WTC11 (cell line): ENCODE data around the gene MYF6. TPM values are rescaled to one million over a fixed set of nuclear protein-coding genes. Genes with fewer than 3 reads are reported as not detected.

Source experiments
- ATAC-seq: fragments of 200-7000 bp; cut with Tn5 transposase; 2 replicates; pipeline ENCODE4 v1.10.0; 2021; ENCODE audit warnings: mild to moderate bottlenecking, moderate library complexity
- CTCF ChIA-PET: fragments of 300-600 bp; sonication (Branson Sonifier 250); formaldehyde crosslinking; loops from one replicate; lab custom pipeline; 2021; ENCODE audit warnings: antibody characterized with exemption; lab: Charles Lee
- POLR2A ChIA-PET: fragments of 350-600 bp; sonication (Branson Sonifier 250); formaldehyde crosslinking; loops from one replicate; lab custom pipeline; 2021; ENCODE audit warnings: antibody characterized with exemption; lab: Charles Lee
- DNase-seq: peaks from one replicate; pipeline ENCODE4 v3.0.0; 2021; ENCODE audit warnings: low spot score
- H3K27ac Mint-ChIP-seq: 2 replicates; pipeline ENCODE4 v1.8.0; 2021; ENCODE audit warnings: mixed read lengths
- H3K27me3 Mint-ChIP-seq: 2 replicates; pipeline ENCODE4 v1.8.0; 2021; ENCODE audit warnings: low read depth, mild to moderate bottlenecking, moderate library complexity, mixed read lengths
- H3K36me3 Mint-ChIP-seq: 2 replicates; pipeline ENCODE4 v1.8.0; 2021; ENCODE audit warnings: mixed read lengths
- H3K4me1 Mint-ChIP-seq: 2 replicates; pipeline ENCODE4 v1.8.0; 2022; ENCODE audit warnings: mixed read lengths
- H3K4me3 Mint-ChIP-seq: 2 replicates; pipeline ENCODE4 v1.8.0; 2021; ENCODE audit warnings: mild to moderate bottlenecking, moderate library complexity, mixed read lengths
- H3K9me3 Mint-ChIP-seq: 2 replicates; pipeline ENCODE4 v1.8.0; 2021; ENCODE audit warnings: mixed read lengths
- CREM ChIP-seq: sonication (generic); formaldehyde crosslinking; IDR thresholded peaks from 2 replicates; pipeline ENCODE4 v1.8.1; 2022; ENCODE audit warnings: mild to moderate bottlenecking, missing genetic modification reagents, moderate library complexity
- GABPB1 ChIP-seq: sonication (generic); formaldehyde crosslinking; IDR thresholded peaks from 2 replicates; pipeline ENCODE4 v1.8.1; 2023; ENCODE audit warnings: mild to moderate bottlenecking, missing genetic modification reagents
- JAZF1 ChIP-seq: fragments of 250-450 bp; sonication (Bioruptor Pico); IDR thresholded peaks from 2 replicates; pipeline ENCODE4 v1.9.0; 2021; ENCODE audit warnings: moderate library complexity, mild to moderate bottlenecking, inconsistent platforms
- KAT7 ChIP-seq: sonication (generic); formaldehyde crosslinking; IDR thresholded peaks from 2 replicates; pipeline ENCODE4 v1.8.1; 2023; ENCODE audit warnings: missing genetic modification reagents, mild to moderate bottlenecking, borderline replicate concordance
- MAX ChIP-seq: sonication (generic); formaldehyde crosslinking; IDR thresholded peaks from 2 replicates; pipeline ENCODE4 v1.8.0; 2022; ENCODE audit warnings: mild to moderate bottlenecking, missing genetic modification reagents
- OVOL2 ChIP-seq: fragments of 250-450 bp; sonication (Bioruptor Pico); IDR thresholded peaks from 2 replicates; pipeline ENCODE4 v1.9.0; 2021; ENCODE audit warnings: mild to moderate bottlenecking, borderline replicate concordance
- PREB ChIP-seq: sonication (generic); formaldehyde crosslinking; IDR thresholded peaks from 2 replicates; pipeline ENCODE4 v1.8.1; 2022; ENCODE audit warnings: mild to moderate bottlenecking, missing genetic modification reagents, moderate library complexity, borderline replicate concordance
- SMAD4 ChIP-seq: sonication (generic); formaldehyde crosslinking; IDR thresholded peaks from 2 replicates; pipeline ENCODE4 v1.8.0; 2022; ENCODE audit warnings: mild to moderate bottlenecking, missing genetic modification reagents
- ZBTB21 ChIP-seq: sonication (generic); formaldehyde crosslinking; IDR thresholded peaks from 2 replicates; pipeline ENCODE4 v1.8.1; 2023; ENCODE audit warnings: mild to moderate bottlenecking, missing genetic modification reagents, borderline replicate concordance
- ZNF121 ChIP-seq: sonication (generic); formaldehyde crosslinking; IDR thresholded peaks from 2 replicates; pipeline ENCODE4 v1.8.0; 2023; ENCODE audit warnings: missing genetic modification reagents
- ZNF281 ChIP-seq: sonication (generic); formaldehyde crosslinking; IDR thresholded peaks from 2 replicates; pipeline ENCODE4 v1.8.0; 2023; ENCODE audit warnings: mild to moderate bottlenecking, missing genetic modification reagents
- total RNA-seq: library from RNA; stranded (reverse); gene quantifications from 3 replicates; pipeline ENCODE4 v1.2.3, GENCODE V29; 2021
- TF ChIP-seq, protein P1 (sequence below): sonication (generic); formaldehyde crosslinking; IDR thresholded peaks from 2 replicates; pipeline ENCODE4 v1.8.1; 2022; ENCODE audit warnings: mild to moderate bottlenecking, moderate library complexity, missing genetic modification reagents
- TF ChIP-seq, protein P2 (sequence below): sonication (generic); formaldehyde crosslinking; conservative IDR thresholded peaks from 2 replicates; pipeline ENCODE4 v1.8.1; 2023; ENCODE audit warnings: mild to moderate bottlenecking, low read depth, missing genetic modification reagents, moderate library complexity

MYF6 gene
- total RNA-seq, 1 experiment from 2014 or later, result 0.15 TPM

GRCh38 chr12:80749456-80749855 lies 42.0 kb downstream of the MYF6 start:
- CTCF ChIA-PET, result no interaction called here
- TF ChIP-seq, protein P1, sequence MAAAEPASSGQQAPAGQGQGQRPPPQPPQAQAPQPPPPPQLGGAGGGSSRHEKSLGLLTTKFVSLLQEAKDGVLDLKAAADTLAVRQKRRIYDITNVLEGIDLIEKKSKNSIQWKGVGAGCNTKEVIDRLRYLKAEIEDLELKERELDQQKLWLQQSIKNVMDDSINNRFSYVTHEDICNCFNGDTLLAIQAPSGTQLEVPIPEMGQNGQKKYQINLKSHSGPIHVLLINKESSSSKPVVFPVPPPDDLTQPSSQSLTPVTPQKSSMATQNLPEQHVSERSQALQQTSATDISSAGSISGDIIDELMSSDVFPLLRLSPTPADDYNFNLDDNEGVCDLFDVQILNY, result no peak
- no peak for TF ChIP-seq MAX (CRISPR knock-in tag)
- Mint-ChIP-seq H3K36me3 (no peaks in the 10 kb centered on the region), H3K9me3 (no peaks in the 10 kb centered on the region), H3K4me1 (no peaks in the 10 kb centered on the region), H3K27ac (no peak overlapping the region), H3K27me3 (no peaks in the 10 kb centered on the region), H3K4me3 (no peak overlapping the region)
- POLR2A ChIA-PET, result no interaction called here
- no peak for DNase-seq
- no peak for ATAC-seq

GRCh38 chr12:80752464-80752863 lies 45.0 kb downstream of the MYF6 start:
- Mint-ChIP-seq H3K9me3 (no peaks in the 10 kb centered on the region), H3K36me3 (no peaks in the 10 kb centered on the region), H3K4me1 (no peaks in the 10 kb centered on the region), H3K27ac (no peak overlapping the region), H3K27me3 (no peaks in the 10 kb centered on the region), H3K4me3 (no peak overlapping the region)
- ChIA-PET POLR2A (no interaction called here), CTCF (no interaction called here)
- ATAC-seq (no peak), DNase-seq (no peak)
- no peak for TF ChIP-seq ZBTB21
- TF ChIP-seq ZNF121 (CRISPR knock-in tag), result no peak
- no peak for TF ChIP-seq SMAD4 (CRISPR knock-in tag)
- no peak for TF ChIP-seq JAZF1 (CRISPR knock-in tag)

DNA sequence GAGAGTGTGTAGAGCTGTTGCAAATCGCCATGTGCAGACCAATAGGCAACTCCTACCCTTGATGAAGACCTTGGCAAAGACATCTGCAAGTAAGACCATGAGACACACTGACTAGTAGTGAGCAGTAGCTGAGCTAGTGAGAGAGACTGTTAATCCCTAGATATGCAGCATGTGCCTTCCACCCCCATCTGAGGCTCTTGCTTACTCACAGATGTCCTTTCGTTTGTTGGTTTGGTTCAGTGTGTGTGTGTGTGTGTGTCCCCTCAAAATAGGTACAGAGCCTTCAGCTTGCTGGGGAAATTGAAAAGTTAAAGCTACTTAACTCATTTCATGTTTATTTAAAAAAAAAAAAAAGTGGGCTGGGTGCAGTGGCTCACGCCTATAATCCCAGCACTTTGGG lies 46.8 kb downstream of the MYF6 start:
- Mint-ChIP-seq H3K27me3 (no peaks in the 10 kb centered on the region), H3K9me3 (no peaks in the 10 kb centered on the region), H3K4me1 (no peaks in the 10 kb centered on the region), H3K4me3 (no peak overlapping the region), H3K36me3 (no peaks in the 10 kb centered on the region), H3K27ac (no peak overlapping the region)
- CTCF ChIA-PET, result interaction anchor here (1.4 kb wide), 1 partner anchor 121 kb away, joined by 4 read pairs; no protein-coding TSS in a partner anchor
- DNase-seq (no peak), ATAC-seq (no peak)
- no peak for TF ChIP-seq PREB (CRISPR knock-in tag)
- TF ChIP-seq KAT7 (CRISPR knock-in tag), result no peak
- no peak for TF ChIP-seq OVOL2 (CRISPR knock-in tag)
- POLR2A ChIA-PET, result no interaction called here

- Mint-ChIP-seq H3K4me3 (no peak overlapping the region), H3K27me3 (no peaks in the 10 kb centered on the region), H3K4me1 (peaks cover 17% of the 10 kb centered on the region), H3K9me3 (no peaks in the 10 kb centered on the region), H3K36me3 (no peaks in the 10 kb centered on the region), H3K27ac (no peak overlapping the region)
- no peak for TF ChIP-seq GABPB1
- TF ChIP-seq CREM (CRISPR knock-in tag), result no peak
- TF ChIP-seq, protein P2, sequence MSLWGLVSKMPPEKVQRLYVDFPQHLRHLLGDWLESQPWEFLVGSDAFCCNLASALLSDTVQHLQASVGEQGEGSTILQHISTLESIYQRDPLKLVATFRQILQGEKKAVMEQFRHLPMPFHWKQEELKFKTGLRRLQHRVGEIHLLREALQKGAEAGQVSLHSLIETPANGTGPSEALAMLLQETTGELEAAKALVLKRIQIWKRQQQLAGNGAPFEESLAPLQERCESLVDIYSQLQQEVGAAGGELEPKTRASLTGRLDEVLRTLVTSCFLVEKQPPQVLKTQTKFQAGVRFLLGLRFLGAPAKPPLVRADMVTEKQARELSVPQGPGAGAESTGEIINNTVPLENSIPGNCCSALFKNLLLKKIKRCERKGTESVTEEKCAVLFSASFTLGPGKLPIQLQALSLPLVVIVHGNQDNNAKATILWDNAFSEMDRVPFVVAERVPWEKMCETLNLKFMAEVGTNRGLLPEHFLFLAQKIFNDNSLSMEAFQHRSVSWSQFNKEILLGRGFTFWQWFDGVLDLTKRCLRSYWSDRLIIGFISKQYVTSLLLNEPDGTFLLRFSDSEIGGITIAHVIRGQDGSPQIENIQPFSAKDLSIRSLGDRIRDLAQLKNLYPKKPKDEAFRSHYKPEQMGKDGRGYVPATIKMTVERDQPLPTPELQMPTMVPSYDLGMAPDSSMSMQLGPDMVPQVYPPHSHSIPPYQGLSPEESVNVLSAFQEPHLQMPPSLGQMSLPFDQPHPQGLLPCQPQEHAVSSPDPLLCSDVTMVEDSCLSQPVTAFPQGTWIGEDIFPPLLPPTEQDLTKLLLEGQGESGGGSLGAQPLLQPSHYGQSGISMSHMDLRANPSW (CRISPR knock-in tag), result no peak
- TF ChIP-seq ZNF281 (CRISPR knock-in tag), result no peak
- POLR2A ChIA-PET, result no interaction called here
- ATAC-seq (no peak), DNase-seq (no peak)
- CTCF ChIA-PET, result no interaction called here
These were observed 49.4 kb downstream of the MYF6 start for GRCh38 chr12:80756875-80757274.

Other genes with a start within 250 kb of the MYF6 start
- gene MYF5, start 9.3 kb downstream of the MYF6 start, total RNA-seq, result not detected in 3 replicates
- gene LIN7A, start 230.3 kb downstream of the MYF6 start, total RNA-seq, result 8.3 to 8.6 TPM (median 8.5 TPM) in 3 replicates